ENCODE measurements around the gene PCDH18. TPM values are rescaled to one million over a fixed set of nuclear protein-coding genes. Genes with fewer than 3 reads are reported as not detected.
"Not testable (repeated sequence)": the region's sequence is repeated elsewhere in the genome, so short reads cannot be mapped to it uniquely, and the experiment has no call there.

The PCDH18 gene
- total RNA-seq, 1 experiment from 2014 or later: 28.0 TPM

DNA sequence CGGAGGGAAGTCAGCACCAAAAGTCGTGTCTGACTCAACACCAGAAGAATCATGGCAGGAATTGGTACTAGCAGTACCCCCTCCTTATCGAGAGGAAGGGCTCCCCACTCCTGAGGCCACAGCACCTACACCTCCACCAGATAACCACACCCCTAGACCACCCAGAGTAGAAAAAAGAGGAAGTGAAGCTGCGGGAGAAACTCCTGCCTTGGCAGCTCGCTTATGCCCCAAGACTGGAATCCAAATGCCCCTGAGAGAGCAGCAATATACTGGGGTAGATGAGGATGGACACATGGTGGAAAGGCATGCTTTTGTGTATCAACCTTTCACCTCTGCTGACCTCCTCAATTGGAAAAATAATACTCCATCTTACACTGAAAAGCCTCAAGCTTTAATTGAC is 52.6 kb downstream of the PCDH18 start:
- CTCF ChIA-PET; H3K27ac Mint-ChIP-seq; ATAC-seq; H3K36me3 Mint-ChIP-seq; DNase-seq (ENCODE audit: low spot score); H3K4me3 Mint-ChIP-seq; POLR2A ChIA-PET; H3K27me3 Mint-ChIP-seq (ENCODE audit: low read depth): not testable (repeated sequence)
- peaks cover 21% of the 10 kb centered on the region for H3K9me3 Mint-ChIP-seq
- H3K4me1 Mint-ChIP-seq: peaks cover 19% of the 10 kb centered on the region

- ChIA-PET CTCF (no interaction called here), POLR2A (no interaction called here)
- Mint-ChIP-seq H3K27me3 (ENCODE audit: low read depth) (no peaks in the 10 kb centered on the region; the same call in 1 of the 2 replicates), H3K4me1 (peaks cover 20% of the 10 kb centered on the region), H3K9me3 (peaks cover 21% of the 10 kb centered on the region), H3K27ac (no peak overlapping the region), H3K4me3 (no peak overlapping the region), H3K36me3 (peaks cover 8% of the 10 kb centered on the region)
- TF ChIP-seq ATF1 (CRISPR knock-in tag; IDR thresholded peaks at IDR 0.05) (no peak), TEAD4 (CRISPR knock-in tag; IDR thresholded peaks at IDR 0.05) (no peak), IRF1 (CRISPR knock-in tag; IDR thresholded peaks at IDR 0.05) (no peak), ZSCAN18 (CRISPR knock-in tag; IDR thresholded peaks at IDR 0.05) (no peak), JAZF1 (CRISPR knock-in tag; IDR thresholded peaks at IDR 0.05) (no peak), GRHL2 (CRISPR knock-in tag; IDR thresholded peaks at IDR 0.05; ENCODE audit: insufficient replicate concordance, severe bottlenecking) (no peak)
- ATAC-seq (no peak), DNase-seq (ENCODE audit: low spot score) (no peak)
Observed at GRCh38 chr4:137476345-137476744, 55.9 kb downstream of the PCDH18 start.

- ChIA-PET CTCF (no interaction called here), POLR2A (no interaction called here)
- Mint-ChIP-seq H3K36me3 (peaks cover 8% of the 10 kb centered on the region), H3K27ac (no peak overlapping the region), H3K9me3 (peaks cover 14% of the 10 kb centered on the region), H3K4me3 (no peak overlapping the region), H3K27me3 (ENCODE audit: low read depth) (no peaks in the 10 kb centered on the region; the same call in 1 of the 2 replicates), H3K4me1 (peaks cover 20% of the 10 kb centered on the region)
- DNase-seq (ENCODE audit: low spot score): no peak
- no peak for ATAC-seq
- TF ChIP-seq ATF1 (CRISPR knock-in tag; IDR thresholded peaks at IDR 0.05) (no peak), GRHL2 (CRISPR knock-in tag; IDR thresholded peaks at IDR 0.05; ENCODE audit: insufficient replicate concordance, severe bottlenecking) (no peak), GABPB1 (CRISPR knock-in tag; IDR thresholded peaks at IDR 0.05) (no peak), HMGA2 (CRISPR knock-in tag; IDR thresholded peaks at IDR 0.05) (no peak), CDX4 (CRISPR knock-in tag; IDR thresholded peaks at IDR 0.05; ENCODE audit: borderline replicate concordance) (no peak), AR (CRISPR knock-in tag; IDR thresholded peaks at IDR 0.05) (no peak), RELA (CRISPR knock-in tag; IDR thresholded peaks at IDR 0.05; ENCODE audit: borderline replicate concordance) (no peak), ZNF219 (CRISPR knock-in tag; IDR thresholded peaks at IDR 0.05; ENCODE audit: borderline replicate concordance) (no peak), FOXJ3 (CRISPR knock-in tag; IDR thresholded peaks at IDR 0.05; ENCODE audit: borderline replicate concordance) (no peak), FOXP4 (CRISPR knock-in tag; IDR thresholded peaks at IDR 0.05) (no peak), PRRX2 (CRISPR knock-in tag; IDR thresholded peaks at IDR 0.05) (no peak), ZBTB43 (CRISPR knock-in tag; IDR thresholded peaks at IDR 0.05) (no peak)
- TF ChIP-seq, protein P1, sequence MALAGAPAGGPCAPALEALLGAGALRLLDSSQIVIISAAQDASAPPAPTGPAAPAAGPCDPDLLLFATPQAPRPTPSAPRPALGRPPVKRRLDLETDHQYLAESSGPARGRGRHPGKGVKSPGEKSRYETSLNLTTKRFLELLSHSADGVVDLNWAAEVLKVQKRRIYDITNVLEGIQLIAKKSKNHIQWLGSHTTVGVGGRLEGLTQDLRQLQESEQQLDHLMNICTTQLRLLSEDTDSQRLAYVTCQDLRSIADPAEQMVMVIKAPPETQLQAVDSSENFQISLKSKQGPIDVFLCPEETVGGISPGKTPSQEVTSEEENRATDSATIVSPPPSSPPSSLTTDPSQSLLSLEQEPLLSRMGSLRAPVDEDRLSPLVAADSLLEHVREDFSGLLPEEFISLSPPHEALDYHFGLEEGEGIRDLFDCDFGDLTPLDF (CRISPR knock-in tag; IDR thresholded peaks at IDR 0.05): no peak
- TF ChIP-seq, protein P2, sequence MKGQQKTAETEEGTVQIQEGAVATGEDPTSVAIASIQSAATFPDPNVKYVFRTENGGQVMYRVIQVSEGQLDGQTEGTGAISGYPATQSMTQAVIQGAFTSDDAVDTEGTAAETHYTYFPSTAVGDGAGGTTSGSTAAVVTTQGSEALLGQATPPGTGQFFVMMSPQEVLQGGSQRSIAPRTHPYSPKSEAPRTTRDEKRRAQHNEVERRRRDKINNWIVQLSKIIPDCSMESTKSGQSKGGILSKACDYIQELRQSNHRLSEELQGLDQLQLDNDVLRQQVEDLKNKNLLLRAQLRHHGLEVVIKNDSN (CRISPR knock-in tag; IDR thresholded peaks at IDR 0.05): no peak
- TF ChIP-seq, protein P3, sequence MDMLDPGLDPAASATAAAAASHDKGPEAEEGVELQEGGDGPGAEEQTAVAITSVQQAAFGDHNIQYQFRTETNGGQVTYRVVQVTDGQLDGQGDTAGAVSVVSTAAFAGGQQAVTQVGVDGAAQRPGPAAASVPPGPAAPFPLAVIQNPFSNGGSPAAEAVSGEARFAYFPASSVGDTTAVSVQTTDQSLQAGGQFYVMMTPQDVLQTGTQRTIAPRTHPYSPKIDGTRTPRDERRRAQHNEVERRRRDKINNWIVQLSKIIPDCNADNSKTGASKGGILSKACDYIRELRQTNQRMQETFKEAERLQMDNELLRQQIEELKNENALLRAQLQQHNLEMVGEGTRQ (CRISPR knock-in tag; IDR thresholded peaks at IDR 0.05): no peak
Observed at GRCh38 chr4:137474711-137475301, 57.5 kb downstream of the PCDH18 start.

Measured in WTC11 (cell line).